HepG2 (cell line): Measurements from ENCODE around the gene GTF2A2. TPM values are rescaled to one million over a fixed set of nuclear protein-coding genes. Genes with fewer than 3 reads are reported as not detected.
A peak's percentile ranks its signal among the peaks of the same experiment; 100 is the strongest.

ENCODE experiments used
- ATF7-NPFF ChIP-seq: sonication (generic); formaldehyde crosslinking; IDR thresholded peaks from 2 replicates; pipeline ENCODE4 v1.8.1; 2023; ENCODE audit warnings: mild to moderate bottlenecking, low read depth, missing genetic modification reagents, moderate library complexity
- EZH2 ChIP-seq: conservative IDR thresholded peaks from 2 replicates; pipeline ENCODE4 v1.6.1; 2012; ENCODE audit warnings: mild to moderate bottlenecking, low read depth, low read length, moderate library complexity
- FOXK2 ChIP-seq: fragments of 450-650 bp; IDR thresholded peaks from 2 replicates; pipeline ENCODE4 v1.6.1; 2016
- KLF6 ChIP-seq: IDR thresholded peaks from 2 replicates; pipeline ENCODE4 v1.8.0; 2016; ENCODE audit warnings: missing biosample characterization, missing genetic modification reagents
- MIER2 ChIP-seq: IDR thresholded peaks from 2 replicates; pipeline ENCODE4 v1.6.1; 2016; ENCODE audit warnings: missing biosample characterization, missing genetic modification reagents
- MYNN ChIP-seq: sonication (generic); formaldehyde crosslinking; IDR thresholded peaks from 2 replicates; pipeline ENCODE4 v1.4.0; 2020; ENCODE audit warnings: mild to moderate bottlenecking, low read depth, missing genetic modification reagents
- NFAT5 ChIP-seq: sonication (generic); formaldehyde crosslinking; IDR thresholded peaks from 2 replicates; pipeline ENCODE4 v1.4.0; 2020; ENCODE audit warnings: missing genetic modification reagents
- NFE2 ChIP-seq: sonication (generic); formaldehyde crosslinking; IDR thresholded peaks from 2 replicates; pipeline ENCODE4 v1.4.0; 2020; ENCODE audit warnings: missing genetic modification reagents
- NFE2L2 ChIP-seq: fragments of 150-350 bp; IDR thresholded peaks from 2 replicates; pipeline ENCODE4 v1.6.1; 2014; ENCODE audit warnings: low read length
- ZBTB38 ChIP-seq: sonication (generic); formaldehyde crosslinking; IDR thresholded peaks from 2 replicates; pipeline ENCODE4 v1.5.1; 2020; ENCODE audit warnings: mild to moderate bottlenecking, missing genetic modification reagents
- ZBTB7A ChIP-seq: sonication (generic); formaldehyde crosslinking; IDR thresholded peaks from 2 replicates; pipeline ENCODE4 v1.8.0; 2022; ENCODE audit warnings: mild to moderate bottlenecking, missing genetic modification reagents
- ZNF34 ChIP-seq: sonication (generic); formaldehyde crosslinking; IDR thresholded peaks from 2 replicates; pipeline ENCODE4 v1.4.0; 2020; ENCODE audit warnings: mild to moderate bottlenecking, missing genetic modification reagents, borderline replicate concordance
- ZNF670 ChIP-seq: sonication (generic); formaldehyde crosslinking; IDR thresholded peaks from 2 replicates; pipeline ENCODE4 v1.8.0; 2022; ENCODE audit warnings: mild to moderate bottlenecking, missing genetic modification reagents, borderline replicate concordance
- ZNF674 ChIP-seq: sonication (generic); formaldehyde crosslinking; IDR thresholded peaks from 2 replicates; pipeline ENCODE4 v1.5.0; 2020; ENCODE audit warnings: low read depth, mild to moderate bottlenecking, missing genetic modification reagents
- ZUFSP ChIP-seq: sonication (generic); formaldehyde crosslinking; IDR thresholded peaks from 2 replicates; pipeline ENCODE4 v1.9.0; 2021; ENCODE audit warnings: missing genetic modification reagents, mild to moderate bottlenecking, borderline replicate concordance
- polyA plus RNA-seq, 8 experiments: library from polyadenylated mRNA; depleted of rRNA in 3 of 8; stranded (reverse) in 7 of 8; unstranded in 1 of 8; fragments of >200 nt; fragmentation: Illumina TruSeq in 4 of 8; extraction: Trizol in 4 of 8; gene quantifications; 2 replicates each; pipeline versions ENCODE4 v1.2.1 to v1.2.3, GENCODE V29; 2011 to 2016; ENCODE audit warnings: low read depth in 4 of 8, missing spikeins in 1 of 8, mixed read lengths in 1 of 8; ENCODE audit not compliant: insufficient read depth in 1 of 8
- total RNA-seq, 5 experiments: library from RNA; depleted of rRNA; stranded (reverse); fragments of >200 nt; fragmentation: Illumina TruSeq; extraction: Trizol; gene quantifications; 2 replicates each; pipeline ENCODE4 v1.2.3, GENCODE V29; 2016; ENCODE audit warnings: low read depth in 1 of 5
- TF ChIP-seq, protein P1 (sequence below): sonication (generic); formaldehyde crosslinking; IDR thresholded peaks from 2 replicates; pipeline ENCODE4 v1.5.0; 2020; ENCODE audit warnings: mild to moderate bottlenecking, missing genetic modification reagents, borderline replicate concordance
- TF ChIP-seq, protein P2 (sequence below): sonication (generic); formaldehyde crosslinking; IDR thresholded peaks from 2 replicates; pipeline ENCODE4 v1.5.1; 2020; ENCODE audit warnings: mild to moderate bottlenecking, missing genetic modification reagents

GTF2A2 gene
- total and polyA plus RNA-seq, 2 of the 13 experiments (the other 11 are each of a cell fraction or from before 2014, with no cell fraction given) = 24.4 to 106 TPM

- TF ChIP-seq KLF6 (CRISPR knock-in tag) (no peak; the same call in 1 of the 2 replicates), EZH2 (no peak), ZUFSP (CRISPR knock-in tag) (no peak), ZBTB38 (CRISPR knock-in tag) (peak; percentile 90), ZNF670 (CRISPR knock-in tag) (peak; percentile 70; the same call in 1 of the 2 replicates), ZNF34 (CRISPR knock-in tag) (no peak), FOXK2 (no peak), MIER2 (CRISPR knock-in tag) (no peak; the same call in 1 of the 2 replicates), ZBTB7A (CRISPR knock-in tag) (peak; percentile 97), ATF7-NPFF (CRISPR knock-in tag) (no peak), NFAT5 (CRISPR knock-in tag) (no peak), NFE2 (CRISPR knock-in tag) (no peak), ZNF674 (CRISPR knock-in tag) (peak; percentile 68; the same call in 1 of the 2 replicates), MYNN (CRISPR knock-in tag) (peak; percentile 53; the same call in 1 of the 2 replicates), NFE2L2 (no peak)
- TF ChIP-seq, protein P1, sequence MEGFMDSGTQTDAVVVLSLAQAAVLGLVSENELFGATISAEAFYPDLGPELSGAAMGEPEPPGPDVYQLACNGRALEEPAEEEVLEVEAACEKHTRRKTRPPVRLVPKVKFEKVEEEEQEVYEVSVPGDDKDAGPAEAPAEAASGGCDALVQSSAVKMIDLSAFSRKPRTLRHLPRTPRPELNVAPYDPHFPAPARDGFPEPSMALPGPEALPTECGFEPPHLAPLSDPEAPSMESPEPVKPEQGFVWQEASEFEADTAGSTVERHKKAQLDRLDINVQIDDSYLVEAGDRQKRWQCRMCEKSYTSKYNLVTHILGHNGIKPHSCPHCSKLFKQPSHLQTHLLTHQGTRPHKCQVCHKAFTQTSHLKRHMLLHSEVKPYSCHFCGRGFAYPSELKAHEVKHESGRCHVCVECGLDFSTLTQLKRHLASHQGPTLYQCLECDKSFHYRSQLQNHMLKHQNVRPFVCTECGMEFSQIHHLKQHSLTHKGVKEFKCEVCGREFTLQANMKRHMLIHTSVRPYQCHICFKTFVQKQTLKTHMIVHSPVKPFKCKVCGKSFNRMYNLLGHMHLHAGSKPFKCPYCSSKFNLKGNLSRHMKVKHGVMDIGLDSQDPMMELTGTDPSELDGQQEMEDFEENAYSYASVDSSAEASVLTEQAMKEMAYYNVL = no peak; the same call in 1 of the 2 replicates
- TF ChIP-seq, protein P2, sequence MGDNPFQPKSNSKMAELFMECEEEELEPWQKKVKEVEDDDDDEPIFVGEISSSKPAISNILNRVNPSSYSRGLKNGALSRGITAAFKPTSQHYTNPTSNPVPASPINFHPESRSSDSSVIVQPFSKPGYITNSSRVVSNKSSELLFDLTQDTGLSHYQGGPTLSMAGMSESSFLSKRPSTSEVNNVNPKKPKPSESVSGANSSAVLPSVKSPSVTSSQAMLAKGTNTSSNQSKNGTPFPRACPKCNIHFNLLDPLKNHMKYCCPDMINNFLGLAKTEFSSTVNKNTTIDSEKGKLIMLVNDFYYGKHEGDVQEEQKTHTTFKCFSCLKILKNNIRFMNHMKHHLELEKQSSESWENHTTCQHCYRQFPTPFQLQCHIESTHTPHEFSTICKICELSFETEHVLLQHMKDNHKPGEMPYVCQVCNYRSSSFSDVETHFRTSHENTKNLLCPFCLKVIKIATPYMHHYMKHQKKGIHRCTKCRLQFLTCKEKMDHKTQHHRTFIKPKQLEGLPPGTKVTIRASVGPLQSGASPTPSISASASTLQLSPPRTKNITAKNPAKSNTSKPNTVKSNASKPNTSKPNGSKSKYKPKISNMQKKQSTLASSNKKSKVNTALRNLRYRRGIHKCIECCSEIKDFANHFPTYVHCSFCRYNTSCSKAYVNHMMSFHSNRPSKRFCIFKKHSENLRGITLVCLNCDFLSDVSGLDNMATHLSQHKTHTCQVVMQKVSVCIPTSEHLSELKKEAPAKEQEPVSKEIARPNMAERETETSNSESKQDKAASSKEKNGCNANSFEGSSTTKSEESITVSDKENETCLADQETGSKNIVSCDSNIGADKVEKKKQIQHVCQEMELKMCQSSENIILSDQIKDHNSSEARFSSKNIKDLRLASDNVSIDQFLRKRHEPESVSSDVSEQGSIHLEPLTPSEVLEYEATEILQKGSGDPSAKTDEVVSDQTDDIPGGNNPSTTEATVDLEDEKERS (CRISPR knock-in tag) = 0 out of 2 replicates have a peak, but pooled peaks have one; percentile 49
Measured at GRCh38 chr15:59688782-59689625, 31.7 kb upstream of the GTF2A2 start, which contains the start of gene BNIP2 (continued).
